ENCODE data around the gene CCDC77. TPM values are rescaled to one million over a fixed set of nuclear protein-coding genes. Genes with fewer than 3 reads are reported as not detected.

Gene CCDC77
- 5.0 and 11.5 TPM in 2 replicates for total RNA-seq

DNA sequence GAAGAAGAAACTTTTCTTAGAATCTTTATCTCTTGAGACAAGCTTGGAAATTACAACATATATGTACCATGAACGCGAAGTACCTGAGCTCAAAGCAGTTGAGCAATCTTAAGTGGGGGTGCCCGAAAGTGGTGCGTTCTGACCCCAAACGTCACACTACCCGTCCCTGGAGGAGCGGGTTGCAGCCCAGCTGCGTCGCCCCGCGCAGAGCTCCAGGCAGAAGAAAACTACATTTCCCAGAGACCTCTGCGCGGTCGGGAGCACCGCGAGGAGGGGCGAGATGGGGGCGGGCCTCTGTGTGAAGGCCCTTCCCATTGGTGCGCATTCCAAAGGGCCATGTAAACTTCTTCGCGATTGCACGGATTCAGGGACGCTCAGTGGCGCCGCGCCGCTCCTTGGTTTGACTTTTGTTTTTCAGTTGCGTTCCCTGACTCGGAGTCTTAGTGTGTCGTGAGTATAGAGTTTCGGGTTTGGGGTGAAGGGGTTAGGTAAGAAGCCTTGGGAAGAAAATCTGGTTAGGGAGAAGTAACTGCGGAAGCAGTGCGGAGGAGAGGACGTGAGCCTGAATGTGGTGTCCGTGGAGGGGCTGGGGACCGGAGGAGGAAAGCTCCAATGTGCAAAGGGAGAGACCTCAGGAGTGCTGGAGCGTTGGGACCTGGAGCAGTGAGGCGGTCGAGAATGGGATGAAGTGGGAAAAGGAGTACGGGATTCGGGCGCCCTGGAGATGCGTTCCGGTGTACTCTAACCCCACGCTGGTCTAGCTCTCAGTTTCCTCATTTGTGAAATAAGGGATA is at the start of gene CCDC77:
TSS of gene CCDC77 (plus strand) at position 410 of the 794 bp plus-strand sequence. CDS start 7,740 bp downstream, outside the sequence.

GRCh38 chr12:389142-390096 is 12.0 kb upstream of the CCDC77 start, which contains the start of gene KDM5A:
TSS of gene KDM5A (minus strand) at chr12:389320. CDS start at chr12:389091, 229 bp downstream.

DNA sequence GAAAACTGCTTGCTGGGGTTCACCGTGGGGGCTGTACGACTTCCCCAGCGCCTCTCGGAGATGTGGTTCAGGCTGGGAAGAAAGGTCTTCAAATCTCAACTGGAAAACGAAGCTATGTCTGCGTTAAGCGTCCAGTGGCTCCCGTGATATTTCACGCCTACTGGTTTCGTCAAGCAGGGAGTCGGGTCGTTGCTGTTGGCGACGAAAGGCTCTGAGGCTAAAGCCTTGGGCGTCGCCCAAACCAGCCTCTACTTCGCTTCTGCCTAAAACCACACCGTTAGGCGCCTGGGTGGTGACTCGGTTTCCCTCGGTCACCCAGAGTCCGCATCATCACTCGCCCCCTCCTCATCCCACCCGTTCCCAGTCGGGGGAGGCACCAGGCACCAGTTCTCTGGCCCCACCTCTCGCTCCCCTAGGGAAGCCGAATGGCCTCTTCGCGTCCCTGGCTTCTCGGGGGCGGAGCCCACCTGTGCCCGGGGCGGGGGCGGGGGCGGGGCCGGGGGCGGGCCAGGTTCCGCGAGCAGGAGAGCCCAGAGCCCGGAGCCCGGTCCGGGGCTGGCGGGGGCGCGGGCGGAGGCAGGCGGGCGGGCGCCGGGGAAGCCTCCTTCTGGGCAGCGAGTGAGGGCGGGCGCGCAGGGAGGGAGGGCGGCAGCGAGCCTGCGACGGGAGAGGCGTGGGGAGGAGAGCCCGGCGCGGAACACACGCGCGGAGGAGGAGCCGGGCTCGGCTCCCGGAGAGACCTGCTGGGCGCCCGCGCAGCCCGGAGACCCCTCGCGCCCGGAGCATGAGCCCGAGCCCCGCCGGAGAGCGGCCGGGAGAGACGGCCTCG is 58.2 kb downstream of the CCDC77 start, which contains the start of gene B4GALNT3:
TSS of gene B4GALNT3 (plus strand) at position 510 of the 829 bp plus-strand sequence. CDS start 438 bp downstream, outside the sequence.

Other genes starting within 250 kb of the CCDC77 start
- gene SLC6A12, start 187.5 kb upstream of the CCDC77 start, total RNA-seq: under 0.01 TPM in 2 replicates
- not detected in 2 replicates for gene SLC6A13, start 138.8 kb upstream of the CCDC77 start, total RNA-seq
- gene KDM5A, start 12.3 kb upstream of the CCDC77 start, total RNA-seq: 54.1 and 66.3 TPM in 2 replicates
- gene B4GALNT3, start 58.3 kb downstream of the CCDC77 start, total RNA-seq: 0.88 TPM in 1 of 2 replicates, not detected in the other

Data from placental pericyte (primary cell).